ENCODE results near the gene VASH2. TPM values are rescaled to one million over a fixed set of nuclear protein-coding genes. Genes with fewer than 3 reads are reported as not detected.
A peak's percentile ranks its signal among the peaks of the same experiment; 100 is the strongest.

VASH2 gene
- total and polyA plus RNA-seq, 2 of the 8 experiments (the other 6 are each of a cell fraction or from before 2014, with no cell fraction given) = 44.0 to 187 TPM

GRCh38 chr1:212914789-212915188 is 35.6 kb upstream of the VASH2 start:
- no peaks in the 10 kb centered on the region; the same call in 1 of the 2 replicates for H3K79me1 ChIP-seq (ENCODE audit: low read depth, low read length)
- H3K4me3 ChIP-seq (ENCODE audit: extremely low read depth in 1 of 4, insufficient read depth in 2 of 4, low read depth in 3 of 4, low read length in 4 of 4) = peak overlapping the region in 3 of 4 experiments; percentile 2 to 51 (median 17); a peak in 6 of 8 replicates
- no peak overlapping the region for H2BK15ac ChIP-seq (ENCODE audit: low read length)
- H3K56ac ChIP-seq (replicated peaks; ENCODE audit: insufficient read length, low read depth, low read length) = peak overlapping the region; percentile 91
- H3K27ac ChIP-seq (ENCODE audit: low read depth, low read length) = peak overlapping the region; percentile 83
- no peaks in the 10 kb centered on the region for H3K27me3 ChIP-seq (replicated peaks in 1 of 4; ENCODE audit: control insufficient read depth in 3 of 4, extremely low read depth in 1 of 4, insufficient read depth in 3 of 4, low read length in 3 of 4)
- peak overlapping the region; percentile 90 for H4K5ac ChIP-seq (ENCODE audit: insufficient read length, low read depth, low read length)
- H2BK5ac ChIP-seq (ENCODE audit: low read depth, low read length) = peak overlapping the region; percentile 99
- no peak overlapping the region for H2BK20ac ChIP-seq (ENCODE audit: low read length)
- H2BK12ac ChIP-seq (ENCODE audit: low read depth, low read length) = peak overlapping the region; percentile 100; the same call in 1 of the 2 replicates
- H3K14ac ChIP-seq (ENCODE audit: insufficient read length) = no peak overlapping the region
- peak overlapping the region; percentile 92 for H2AK5ac ChIP-seq (ENCODE audit: low read depth, low read length)
- H3K9ac ChIP-seq (replicated peaks in 1 of 4; ENCODE audit: extremely low read depth in 1 of 4, low read depth in 3 of 4, low read length in 3 of 4) = peak overlapping the region in 2 of 4 experiments; percentile 14 to 46; a peak in 4 of 7 replicates
- H3K4me1 ChIP-seq (replicated peaks in 1 of 4; ENCODE audit: control insufficient read depth in 3 of 4, insufficient read depth in 4 of 4, low read length in 3 of 4) = peaks cover 10 to 28% (median 20%) of the 10 kb centered on the region in 4 experiments
- H3K79me2 ChIP-seq (ENCODE audit: control insufficient read depth in 1 of 2, insufficient read depth in 2 of 2, low read length in 2 of 2) = peaks cover 0 to 6% of the 10 kb centered on the region in 2 experiments; a peak in 2 of 4 replicates
- peak overlapping the region; percentile 99 for H3K18ac ChIP-seq (ENCODE audit: extremely low read depth, low read length)
- peak; percentile 63 to 72 for DNase-seq (ENCODE audit: low read depth in 1 of 2, low spot score in 2 of 2)
- no peak overlapping the region for H3K23ac ChIP-seq (ENCODE audit: insufficient read length)
- FAIRE-seq = no peak
- H2BK120ac ChIP-seq (replicated peaks; ENCODE audit: low read depth, low read length) = peak overlapping the region; percentile 99
- H4K91ac ChIP-seq (replicated peaks; ENCODE audit: insufficient read length, low read length) = peak overlapping the region; percentile 100
- peaks cover 5% of the 10 kb centered on the region for H3K23me2 ChIP-seq (ENCODE audit: low read depth, low read length)
- CTCF ChIA-PET (ENCODE audit: partially characterized antibody) = interaction anchor here (0.7 to 1.5 kb wide), 5 partner anchors 13 to 133 kb away, joined by 3 to 4 read pairs (median 3); no protein-coding TSS in a partner anchor
- H3K4me2 ChIP-seq (ENCODE audit: insufficient read depth in 1 of 2, low read depth in 2 of 2, low read length in 2 of 2) = peak overlapping the region; percentile 44 to 58
- no peaks in the 10 kb centered on the region for H4K20me1 ChIP-seq (replicated peaks in 1 of 2; ENCODE audit: control insufficient read depth in 1 of 2, insufficient read depth in 2 of 2, low read length in 2 of 2)
- no peak overlapping the region for H2AFZ ChIP-seq (ENCODE audit: low read length)
- no peaks in the 10 kb centered on the region for H3K36me3 ChIP-seq (ENCODE audit: control insufficient read depth in 2 of 4, insufficient read depth in 4 of 4, low read length in 3 of 4)
- WGBS, 2 experiments (ENCODE audit: extremely low coverage in 1 of 2, insufficient coverage in 1 of 2, insufficient read length in 1 of 2, insufficient replicate concordance in 2 of 2, low coverage in 1 of 2, low lambda C conversion rate in 2 of 2, missing lambda C conversion rate in 1 of 2) = 4% methylated on average over 3 of the region's 3 CpGs; no CpG with 5 or more reads in 1 of the 2 experiments
- POLR2A ChIA-PET (ENCODE audit: partially characterized antibody) = interaction anchor here (0.9 to 5.5 kb wide), 21 partner anchors 10 to 307 kb away, joined by 3 to 94 read pairs (median 7); partner anchors contain the start of genes ATF3, FLVCR1 and VASH2
- no peak overlapping the region; the same call in 1 of the 2 replicates for H4K8ac ChIP-seq (ENCODE audit: extremely low read depth, insufficient read depth, low read length)
- no peaks in the 10 kb centered on the region for H3K9me3 ChIP-seq (ENCODE audit: insufficient read depth in 2 of 2, low read depth in 1 of 2, low read length in 1 of 2)
- peak overlapping the region; percentile 80 for H3K4ac ChIP-seq (replicated peaks; ENCODE audit: insufficient read length, low read depth, low read length)
- TF ChIP-seq MAFK (IDR thresholded peaks at IDR 0.05; ENCODE audit: low read depth, low read length) (no peak), KDM4A (IDR thresholded peaks at IDR 0.05; ENCODE audit: low read depth, low read length, severe bottlenecking) (no peak), EZH2 (IDR thresholded peaks at IDR 0.05; ENCODE audit: low read depth, low read length, severe bottlenecking) (no peak), CTBP2 (IDR thresholded peaks at IDR 0.05; ENCODE audit: borderline replicate concordance, insufficient read depth, insufficient read length, low read length) (no peak), JUND (IDR thresholded peaks at IDR 0.05; ENCODE audit: low read length) (no peak), KDM5A (IDR thresholded peaks at IDR 0.05; ENCODE audit: low read length) (no peak), SIX5 (IDR thresholded peaks at IDR 0.05; ENCODE audit: low read depth, low read length) (no peak), CTCF (IDR thresholded peaks at IDR 0.05; ENCODE audit: control extremely low read depth in 1 of 3, insufficient read depth in 1 of 3, low read depth in 1 of 3, low read length in 3 of 3) (no peak), CREB1 (IDR thresholded peaks at IDR 0.05) (no peak), BACH1 (IDR thresholded peaks at IDR 0.05; ENCODE audit: low read length) (no peak), KDM1A (IDR thresholded peaks at IDR 0.05; ENCODE audit: borderline replicate concordance, low read length) (no peak)
